Measurements from ENCODE around the gene PHF2.

- TF ChIP-seq CTCF (IDR thresholded peaks at IDR 0.05) (no peak), RORB (CRISPR knock-in tag; IDR thresholded peaks at IDR 0.05) (no peak), FOXP1 (CRISPR knock-in tag; IDR thresholded peaks at IDR 0.05; ENCODE audit: borderline replicate concordance) (no peak), TEAD1 (CRISPR knock-in tag; IDR thresholded peaks at IDR 0.05) (no peak), STAT6 (CRISPR knock-in tag; conservative IDR thresholded peaks at IDR 0.05; ENCODE audit: low read depth) (no peak), KAT7 (CRISPR knock-in tag; IDR thresholded peaks at IDR 0.05; ENCODE audit: borderline replicate concordance) (no peak), USF1 (CRISPR knock-in tag; IDR thresholded peaks at IDR 0.05) (no peak), ZNF425 (CRISPR knock-in tag; conservative IDR thresholded peaks at IDR 0.05) (no peak), ZNF263 (CRISPR knock-in tag; IDR thresholded peaks at IDR 0.05; ENCODE audit: low read depth) (no peak)
- TF ChIP-seq, protein P1, sequence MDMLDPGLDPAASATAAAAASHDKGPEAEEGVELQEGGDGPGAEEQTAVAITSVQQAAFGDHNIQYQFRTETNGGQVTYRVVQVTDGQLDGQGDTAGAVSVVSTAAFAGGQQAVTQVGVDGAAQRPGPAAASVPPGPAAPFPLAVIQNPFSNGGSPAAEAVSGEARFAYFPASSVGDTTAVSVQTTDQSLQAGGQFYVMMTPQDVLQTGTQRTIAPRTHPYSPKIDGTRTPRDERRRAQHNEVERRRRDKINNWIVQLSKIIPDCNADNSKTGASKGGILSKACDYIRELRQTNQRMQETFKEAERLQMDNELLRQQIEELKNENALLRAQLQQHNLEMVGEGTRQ (CRISPR knock-in tag; IDR thresholded peaks at IDR 0.05): no peak
- TF ChIP-seq, protein P2, sequence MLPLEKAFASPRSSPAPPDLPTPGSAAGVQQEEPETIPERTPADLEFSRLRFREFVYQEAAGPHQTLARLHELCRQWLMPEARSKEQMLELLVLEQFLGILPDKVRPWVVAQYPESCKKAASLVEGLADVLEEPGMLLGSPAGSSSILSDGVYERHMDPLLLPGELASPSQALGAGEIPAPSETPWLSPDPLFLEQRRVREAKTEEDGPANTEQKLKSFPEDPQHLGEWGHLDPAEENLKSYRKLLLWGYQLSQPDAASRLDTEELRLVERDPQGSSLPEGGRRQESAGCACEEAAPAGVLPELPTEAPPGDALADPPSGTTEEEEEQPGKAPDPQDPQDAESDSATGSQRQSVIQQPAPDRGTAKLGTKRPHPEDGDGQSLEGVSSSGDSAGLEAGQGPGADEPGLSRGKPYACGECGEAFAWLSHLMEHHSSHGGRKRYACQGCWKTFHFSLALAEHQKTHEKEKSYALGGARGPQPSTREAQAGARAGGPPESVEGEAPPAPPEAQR (CRISPR knock-in tag; IDR thresholded peaks at IDR 0.05): no peak
These were observed 114.2 kb downstream of the PHF2 start for GRCh38 chr9:93690618-93691017.
